Glutamatergic neuron (in vitro differentiated cells): ENCODE measurements around the gene RNF146. TPM values are rescaled to one million over a fixed set of nuclear protein-coding genes. Genes with fewer than 3 reads are reported as not detected.

Source experiments
- DNase-seq: peaks from one replicate; pipeline ENCODE4 v3.0.0; 2022
- H3K27ac Mint-ChIP-seq: one replicate; pipeline ENCODE4 v1.8.0; 2020; ENCODE audit warnings: mild to moderate bottlenecking, mixed read lengths, inconsistent platforms; ENCODE audit not compliant: unreplicated experiment
- H3K27me3 Mint-ChIP-seq: one replicate; pipeline ENCODE4 v1.8.0; 2020; ENCODE audit warnings: mild to moderate bottlenecking, moderate library complexity, mixed read lengths, inconsistent platforms; ENCODE audit not compliant: unreplicated experiment
- H3K36me3 Mint-ChIP-seq: one replicate; pipeline ENCODE4 v1.8.0; 2020; ENCODE audit warnings: mild to moderate bottlenecking, mixed read lengths, inconsistent platforms; ENCODE audit not compliant: unreplicated experiment
- H3K4me1 Mint-ChIP-seq: one replicate; pipeline ENCODE4 v1.8.0; 2020; ENCODE audit warnings: mild to moderate bottlenecking, low read depth, mixed read lengths, inconsistent platforms; ENCODE audit not compliant: unreplicated experiment
- H3K4me3 Mint-ChIP-seq: one replicate; pipeline ENCODE4 v1.8.0; 2020; ENCODE audit warnings: mild to moderate bottlenecking, mixed read lengths, inconsistent platforms; ENCODE audit not compliant: unreplicated experiment
- H3K9me3 Mint-ChIP-seq: one replicate; pipeline ENCODE4 v1.8.0; 2020; ENCODE audit warnings: mild to moderate bottlenecking, moderate library complexity, mixed read lengths, inconsistent platforms; ENCODE audit not compliant: unreplicated experiment
- total RNA-seq: library from RNA; stranded (reverse); fragmentation: NEBNext Ultra II Directional; extraction: Animal tissue kit (Norgen Biotek cat#: 25700); gene quantifications from one replicate; pipeline ENCODE4 v1.2.1, GENCODE V29; 2021; ENCODE audit not compliant: unreplicated experiment
- TF ChIP-seq, protein P1 (sequence below): fragments of 200-600 bp; sonication (generic); IDR thresholded peaks from one replicate; pipeline ENCODE4 v1.5.0; 2021; ENCODE audit not compliant: partially characterized antibody, unreplicated experiment

RNF146 gene
- total RNA-seq, 1 donor from 2014 or later = 71.1 TPM

DNA sequence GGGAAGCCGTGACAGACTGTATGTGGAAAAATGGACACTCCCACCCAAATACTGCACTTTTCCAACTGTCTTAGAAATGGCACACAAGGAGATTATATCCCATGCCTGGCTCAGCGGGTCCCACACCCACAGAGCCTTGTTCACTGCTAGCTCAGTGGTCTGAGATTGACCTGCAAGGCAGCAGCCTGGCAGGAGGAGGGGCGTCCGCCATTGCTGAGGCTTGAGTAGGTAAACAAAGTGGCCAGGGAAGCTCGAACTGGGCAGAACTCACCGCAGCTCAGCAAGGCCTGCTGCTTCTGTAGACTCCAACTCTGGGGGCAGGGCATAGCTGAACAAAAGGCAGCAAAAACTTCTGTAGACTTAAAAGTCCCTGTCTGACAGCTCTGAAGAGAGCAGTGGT lies 11.4 kb upstream of the RNF146 start:
- no peaks in the 10 kb centered on the region for H3K36me3 Mint-ChIP-seq
- no peaks in the 10 kb centered on the region for H3K4me1 Mint-ChIP-seq
- no peak overlapping the region for H3K4me3 Mint-ChIP-seq
- TF ChIP-seq, protein P1, sequence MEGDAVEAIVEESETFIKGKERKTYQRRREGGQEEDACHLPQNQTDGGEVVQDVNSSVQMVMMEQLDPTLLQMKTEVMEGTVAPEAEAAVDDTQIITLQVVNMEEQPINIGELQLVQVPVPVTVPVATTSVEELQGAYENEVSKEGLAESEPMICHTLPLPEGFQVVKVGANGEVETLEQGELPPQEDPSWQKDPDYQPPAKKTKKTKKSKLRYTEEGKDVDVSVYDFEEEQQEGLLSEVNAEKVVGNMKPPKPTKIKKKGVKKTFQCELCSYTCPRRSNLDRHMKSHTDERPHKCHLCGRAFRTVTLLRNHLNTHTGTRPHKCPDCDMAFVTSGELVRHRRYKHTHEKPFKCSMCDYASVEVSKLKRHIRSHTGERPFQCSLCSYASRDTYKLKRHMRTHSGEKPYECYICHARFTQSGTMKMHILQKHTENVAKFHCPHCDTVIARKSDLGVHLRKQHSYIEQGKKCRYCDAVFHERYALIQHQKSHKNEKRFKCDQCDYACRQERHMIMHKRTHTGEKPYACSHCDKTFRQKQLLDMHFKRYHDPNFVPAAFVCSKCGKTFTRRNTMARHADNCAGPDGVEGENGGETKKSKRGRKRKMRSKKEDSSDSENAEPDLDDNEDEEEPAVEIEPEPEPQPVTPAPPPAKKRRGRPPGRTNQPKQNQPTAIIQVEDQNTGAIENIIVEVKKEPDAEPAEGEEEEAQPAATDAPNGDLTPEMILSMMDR = no peak
- no peaks in the 10 kb centered on the region for H3K27me3 Mint-ChIP-seq
- no peaks in the 10 kb centered on the region for H3K9me3 Mint-ChIP-seq
- DNase-seq = no peak
- H3K27ac Mint-ChIP-seq = no peak overlapping the region

DNA sequence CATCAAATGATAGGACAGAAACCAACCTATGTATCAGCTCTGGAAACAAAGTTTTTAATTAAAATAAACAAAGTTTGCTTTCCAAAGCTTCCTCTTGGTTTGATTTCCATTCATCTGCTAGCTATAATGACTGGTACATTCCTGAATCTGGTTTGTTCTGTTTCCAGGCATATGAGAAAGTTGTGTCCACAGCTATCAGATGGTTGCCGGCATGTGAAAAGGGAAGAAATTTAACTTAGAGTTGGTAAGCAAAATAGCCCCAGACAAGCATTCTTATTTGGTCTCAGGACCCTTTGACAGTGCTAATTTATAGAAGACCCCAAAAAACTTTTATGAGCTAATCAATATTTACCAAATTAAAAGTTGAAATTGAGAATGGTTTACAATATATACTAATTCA lies 3.8 kb upstream of the RNF146 start:
- no peak overlapping the region for H3K4me3 Mint-ChIP-seq
- no peaks in the 10 kb centered on the region for H3K4me1 Mint-ChIP-seq
- H3K27me3 Mint-ChIP-seq = peaks cover 11% of the 10 kb centered on the region
- TF ChIP-seq, protein P1 = no peak
- DNase-seq = no peak
- peaks cover 4% of the 10 kb centered on the region for H3K36me3 Mint-ChIP-seq
- H3K27ac Mint-ChIP-seq = no peak overlapping the region
- peaks cover 14% of the 10 kb centered on the region for H3K9me3 Mint-ChIP-seq

DNA sequence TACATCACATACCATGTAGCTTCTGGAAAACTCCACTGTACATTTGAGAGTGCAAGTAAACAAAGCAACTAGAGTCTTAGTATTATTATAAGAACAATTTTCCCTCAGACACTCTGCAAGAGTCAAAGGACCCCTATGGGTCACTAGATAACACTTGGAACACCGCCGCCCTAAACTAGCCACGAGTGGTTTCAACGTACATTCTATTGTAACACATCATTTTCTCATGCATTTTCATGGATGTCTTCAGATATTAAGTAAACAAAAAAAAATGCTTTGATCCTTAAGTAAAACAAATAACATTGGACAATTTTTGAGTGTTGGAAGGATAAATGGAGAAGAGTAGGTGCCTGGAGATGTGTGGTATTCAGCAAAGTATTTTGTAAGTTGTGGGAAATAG lies 3.2 kb upstream of the RNF146 start:
- Mint-ChIP-seq H3K27me3 (peaks cover 11% of the 10 kb centered on the region), H3K4me1 (no peaks in the 10 kb centered on the region), H3K9me3 (peaks cover 14% of the 10 kb centered on the region), H3K36me3 (peaks cover 4% of the 10 kb centered on the region), H3K4me3 (no peak overlapping the region), H3K27ac (no peak overlapping the region)
- no peak for DNase-seq
- TF ChIP-seq, protein P1 = no peak

DNA sequence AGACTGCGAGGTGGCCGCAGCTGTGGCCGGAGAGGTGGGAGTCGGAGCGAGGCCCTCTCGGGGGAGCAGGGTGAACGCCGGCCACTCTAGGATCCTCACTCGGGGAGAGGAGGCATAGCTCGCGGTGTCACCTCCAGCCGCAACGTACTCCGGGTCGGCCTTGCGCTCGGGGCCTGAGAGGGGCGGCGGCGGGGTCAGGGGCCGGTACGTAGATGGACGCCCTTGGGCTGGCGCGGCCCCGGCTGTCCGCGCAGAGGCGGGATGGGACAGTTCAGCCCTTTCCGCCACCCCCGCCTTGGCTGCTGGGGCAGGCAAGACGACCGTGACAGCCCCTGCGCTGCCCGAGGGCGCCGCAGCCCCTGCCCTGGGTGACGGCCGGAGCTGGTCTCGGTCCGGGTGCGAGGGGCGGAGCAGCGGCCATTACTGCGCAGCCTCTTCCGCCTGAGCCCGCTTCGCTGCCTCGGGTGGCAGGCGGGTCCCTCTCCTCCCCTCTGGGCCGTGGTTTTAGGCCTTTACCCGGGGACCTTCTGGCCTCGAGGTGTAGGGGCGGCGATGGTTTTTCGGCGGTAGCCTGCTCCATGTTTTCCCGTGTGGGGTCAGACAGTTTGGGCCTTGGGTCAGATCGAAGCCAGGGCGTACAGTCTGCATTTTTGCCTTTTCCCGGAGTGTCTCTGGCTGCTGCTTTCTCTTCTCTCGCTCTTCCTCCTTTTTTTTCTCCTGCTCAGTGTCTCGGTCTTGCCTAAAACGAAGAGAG lies 405 bp downstream of the RNF146 start:
- H3K4me1 Mint-ChIP-seq = peaks cover 13% of the 10 kb centered on the region
- peaks cover 14% of the 10 kb centered on the region for H3K9me3 Mint-ChIP-seq
- peak overlapping the region; percentile 100 for H3K4me3 Mint-ChIP-seq
- TF ChIP-seq, protein P1 = no peak
- peak overlapping the region; percentile 100 for H3K27ac Mint-ChIP-seq
- H3K36me3 Mint-ChIP-seq = peaks cover 4% of the 10 kb centered on the region
- DNase-seq = peak; percentile 90
- H3K27me3 Mint-ChIP-seq = peaks cover 11% of the 10 kb centered on the region

DNA sequence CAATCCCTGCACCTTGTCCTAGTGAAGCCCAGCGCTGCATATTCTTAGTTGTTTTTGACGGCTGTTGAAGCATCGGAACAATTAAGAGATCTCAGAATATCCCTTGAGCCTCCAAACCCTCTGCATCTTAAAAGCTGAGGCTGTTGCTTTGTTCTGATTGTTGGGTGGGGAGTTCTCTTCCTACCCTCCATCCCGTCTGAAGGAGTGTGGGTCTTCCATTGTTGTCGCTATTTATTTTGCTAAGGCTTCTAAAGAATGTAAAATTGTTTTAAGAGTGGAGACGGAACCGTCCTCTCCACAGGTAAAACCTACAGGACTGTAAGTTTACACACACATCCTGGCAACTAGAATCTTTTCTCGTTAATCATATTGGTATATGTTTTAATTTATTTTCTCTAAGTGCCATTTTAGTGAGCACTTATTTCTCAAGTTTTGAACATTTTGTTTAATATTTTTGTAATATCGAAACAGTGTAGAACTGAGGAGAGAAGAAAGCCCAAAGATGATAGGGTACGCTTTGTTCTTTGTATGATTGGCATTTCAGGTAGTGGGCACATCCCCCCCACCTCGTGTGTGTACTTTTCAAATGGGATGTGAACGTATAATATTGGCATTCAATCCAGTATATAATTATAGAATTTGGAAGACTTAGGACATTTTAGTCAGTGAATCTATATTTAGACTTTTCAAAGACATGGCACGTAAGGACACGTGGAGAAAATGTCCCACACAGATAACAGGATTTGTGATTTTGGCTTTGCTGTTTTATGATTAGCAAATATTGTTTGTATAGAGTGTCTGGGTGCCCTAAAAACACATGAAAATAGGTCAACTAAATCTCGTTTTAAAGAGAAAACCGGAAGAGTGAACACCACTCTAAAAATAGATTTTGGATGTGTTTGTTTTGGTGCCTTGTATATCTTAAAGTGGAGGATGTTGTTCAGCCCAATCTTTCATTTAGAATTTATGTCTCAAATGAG lies 1.3 kb downstream of the RNF146 start:
- H3K27ac Mint-ChIP-seq = peak overlapping the region; percentile 100
- peaks cover 11% of the 10 kb centered on the region for H3K27me3 Mint-ChIP-seq
- DNase-seq = no peak
- peak overlapping the region; percentile 100 for H3K4me3 Mint-ChIP-seq
- H3K9me3 Mint-ChIP-seq = peaks cover 14% of the 10 kb centered on the region
- peaks cover 15% of the 10 kb centered on the region for H3K4me1 Mint-ChIP-seq
- TF ChIP-seq, protein P1 = no peak
- H3K36me3 Mint-ChIP-seq = peaks cover 4% of the 10 kb centered on the region
